GM23338 (cell line): ENCODE data around the gene CREB3L2. TPM values are rescaled to one million over a fixed set of nuclear protein-coding genes. Genes with fewer than 3 reads are reported as not detected.

Source experiments
- ATAC-seq: fragments of 200-7000 bp; cut with Tn5 transposase; 3 replicates; pipeline ENCODE4 v1.9.1; 2020
- DNase-seq: peaks from one replicate; pipeline ENCODE4 v3.0.0-alpha.2; 2015; ENCODE audit warnings: low spot score
- H2AFZ ChIP-seq: fragments of 200-600 bp; sonication (generic); 2 replicates; pipeline ENCODE4 v1.8.0; 2016; ENCODE audit warnings: antibody characterized with exemption, mild to moderate bottlenecking, moderate library complexity
- H3F3A ChIP-seq: fragments of 200-600 bp; sonication (generic); replicated peaks from 2 replicates; pipeline ENCODE4 v1.8.0; 2017; ENCODE audit warnings: antibody characterized with exemption, mixed run types, low read depth
- H3K27ac ChIP-seq: fragments of 200-600 bp; sonication (generic); 2 replicates; pipeline ENCODE4 v1.6.1; 2016; ENCODE audit warnings: low read depth
- H3K27me3 ChIP-seq: fragments of 200-600 bp; sonication (generic); 2 replicates; pipeline ENCODE4 v1.8.0; 2016; ENCODE audit warnings: mild to moderate bottlenecking, mixed run types, moderate library complexity; ENCODE audit not compliant: insufficient read depth
- H3K36me3 ChIP-seq: fragments of 200-600 bp; sonication (generic); 2 replicates; pipeline ENCODE4 v1.8.0; 2016; ENCODE audit warnings: mild to moderate bottlenecking; ENCODE audit not compliant: insufficient read depth
- H3K4me1 ChIP-seq: fragments of 200-600 bp; sonication (generic); 2 replicates; pipeline ENCODE4 v1.8.0; 2016; ENCODE audit warnings: mild to moderate bottlenecking, moderate library complexity; ENCODE audit not compliant: insufficient read depth
- H3K4me2 ChIP-seq: fragments of 200-600 bp; sonication (generic); 2 replicates; pipeline ENCODE4 v1.7.1; 2017; ENCODE audit warnings: mixed run types
- H3K4me3 ChIP-seq: fragments of 200-600 bp; sonication (generic); 2 replicates; pipeline ENCODE4 v1.6.1; 2016; ENCODE audit warnings: mixed run types
- H3K79me2 ChIP-seq: fragments of 200-600 bp; sonication (generic); replicated peaks from 2 replicates; pipeline ENCODE4 v1.8.0; 2017; ENCODE audit warnings: mild to moderate bottlenecking; ENCODE audit not compliant: insufficient read depth
- H3K9me2 ChIP-seq: fragments of 200-600 bp; sonication (generic); 2 replicates; pipeline ENCODE4 v1.8.0; 2017; ENCODE audit not compliant: insufficient read depth
- H4K20me1 ChIP-seq: fragments of 200-600 bp; sonication (generic); replicated peaks from 2 replicates; pipeline ENCODE4 v1.8.0; 2017; ENCODE audit warnings: mild to moderate bottlenecking; ENCODE audit not compliant: insufficient read depth
- H3K27ac Mint-ChIP-seq: 2 replicates; pipeline ENCODE4 v1.8.0; 2020; ENCODE audit warnings: inconsistent platforms, mild to moderate bottlenecking, moderate library complexity, mixed read lengths
- H3K27me3 Mint-ChIP-seq: 3 replicates; pipeline ENCODE4 v1.8.0; 2022; ENCODE audit warnings: low read depth, mild to moderate bottlenecking, moderate library complexity, mixed read lengths, inconsistent platforms; ENCODE audit not compliant: insufficient read depth, poor library complexity
- H3K36me3 Mint-ChIP-seq: 3 replicates; pipeline ENCODE4 v1.8.0; 2021; ENCODE audit warnings: low read depth, mild to moderate bottlenecking, inconsistent platforms, moderate library complexity, mixed read lengths
- H3K4me1 Mint-ChIP-seq: 3 replicates; pipeline ENCODE4 v1.8.0; 2020; ENCODE audit warnings: mild to moderate bottlenecking, inconsistent platforms, mixed read lengths
- H3K4me3 Mint-ChIP-seq: 3 replicates; pipeline ENCODE4 v1.8.0; 2021; ENCODE audit warnings: moderate library complexity, mild to moderate bottlenecking, inconsistent platforms, mixed read lengths
- H3K9me3 Mint-ChIP-seq: 3 replicates; pipeline ENCODE4 v1.8.0; 2020; ENCODE audit warnings: moderate library complexity, mild to moderate bottlenecking, inconsistent platforms, mixed read lengths
- CTCF ChIP-seq, 2 experiments: fragments of 200-600 bp in 1 of 2; sonication (generic) in 1 of 2; conservative IDR thresholded peaks; 2 replicates each; pipeline versions ENCODE4 v1.5.1 to v1.6.1; 2016 to 2017; ENCODE audit warnings: antibody characterized with exemption in 2 of 2, low read depth in 2 of 2, mild to moderate bottlenecking in 2 of 2, moderate library complexity in 1 of 2
- EZH2 ChIP-seq: fragments of 200-600 bp; sonication (generic); IDR thresholded peaks from one replicate; pipeline ENCODE4 v1.8.0; 2017; ENCODE audit warnings: antibody characterized with exemption, mild to moderate bottlenecking, low read depth; ENCODE audit not compliant: unreplicated experiment
- JUNB ChIP-seq: IDR thresholded peaks from one replicate; pipeline ENCODE4 v1.6.1; 2016; ENCODE audit warnings: antibody characterized with exemption; ENCODE audit not compliant: unreplicated experiment
- NANOG ChIP-seq: IDR thresholded peaks from 2 replicates; pipeline ENCODE4 v1.6.1; 2016; ENCODE audit warnings: antibody characterized with exemption, borderline replicate concordance
- POLR2AphosphoS5 ChIP-seq: IDR thresholded peaks from 2 replicates; pipeline ENCODE4 v1.6.1; 2016; ENCODE audit warnings: antibody characterized with exemption, low read depth
- ZNF114 ChIP-seq: fragments of 250-450 bp; sonication (Bioruptor Pico); IDR thresholded peaks from 2 replicates; pipeline ENCODE4 v1.5.0; 2020; ENCODE audit warnings: mild to moderate bottlenecking, moderate library complexity
- ZNF462 ChIP-seq: fragments of 250-450 bp; sonication (Bioruptor Pico); IDR thresholded peaks from 2 replicates; pipeline ENCODE4 v1.5.0; 2020; ENCODE audit warnings: mild to moderate bottlenecking, moderate library complexity
- polyA plus RNA-seq: library from polyadenylated mRNA; unstranded; fragments of >200 nt; fragmentation: Nextera tagmentation; extraction: Ambion mirVana; gene quantifications from 2 replicates; pipeline ENCODE4 v1.2.1, GENCODE V29; 2016
- total RNA-seq: library from RNA; depleted of rRNA; stranded (reverse); fragments of >200 nt; shearing (Covaris generic); gene quantifications from 2 replicates; pipeline ENCODE4 v1.2.3, GENCODE V29; 2014

Gene CREB3L2
- total and polyA plus RNA-seq, 2 experiments from 2014 or later: 14.5 to 27.1 TPM

- TF ChIP-seq ZNF462 (CRISPR knock-in tag): no peak
- TF ChIP-seq ZNF114 (CRISPR knock-in tag): no peak
- TF ChIP-seq CTCF (conservative IDR thresholded peaks at IDR 0.05; ENCODE audit: low read depth in 2 of 2): no peak
- no peak for TF ChIP-seq NANOG
Measured at GRCh38 chr7:138047907-138048306, 46.0 kb upstream of the CREB3L2 start (continued).

- Histone ChIP-seq H3K79me2 (no peaks in the 10 kb centered on the region), H3K4me1 (no peaks in the 10 kb centered on the region), H2AFZ (no peak overlapping the region; the same call in 1 of the 2 replicates), H3K36me3 (no peaks in the 10 kb centered on the region), H3K27me3 (no peaks in the 10 kb centered on the region), H3K4me3 (no peak overlapping the region), H4K20me1 (no peaks in the 10 kb centered on the region), H3K27ac (no peak overlapping the region), H3K9me2 (no peaks in the 10 kb centered on the region), H3K4me2 (no peak overlapping the region), H3F3A (no peaks in the 10 kb centered on the region)
- Mint-ChIP-seq H3K9me3 (peaks cover 14% of the 10 kb centered on the region), H3K4me1 (no peaks in the 10 kb centered on the region), H3K4me3 (no peak overlapping the region), H3K27ac (no peak overlapping the region), H3K36me3 (peaks cover 13% of the 10 kb centered on the region), H3K27me3 (no peaks in the 10 kb centered on the region)
- ATAC-seq (no peak), DNase-seq (no peak)
- no peak for TF ChIP-seq NANOG
- TF ChIP-seq ZNF462 (CRISPR knock-in tag): no peak
- TF ChIP-seq EZH2: no peak
- TF ChIP-seq JUNB: no peak
- no peak for TF ChIP-seq POLR2AphosphoS5
Measured at GRCh38 chr7:138044897-138045296, 43.0 kb upstream of the CREB3L2 start.
